Natural killer cell (primary cell): Measurements from ENCODE around the gene RNF39. TPM values are rescaled to one million over a fixed set of nuclear protein-coding genes. Genes with fewer than 3 reads are reported as not detected.

Source experiments
- ATAC-seq, 3 donors: fragments of 150-1000 bp in 2 of 3; fragments of 200-7000 bp in 1 of 3; cut with Tn5 transposase; 1 replicate in 1 of 3; 2 replicates in 2 of 3; pipeline ENCODE4 v1.10.0; 2021; ENCODE audit warnings: mild to moderate bottlenecking in 2 of 3, moderate library complexity in 2 of 3
- DNase-seq, 2 donors: peaks; one replicate each; pipeline versions ENCODE4 v3.0.0 to v3.0.0-alpha.2; 2013 to 2021; ENCODE audit warnings: mixed read lengths in 1 of 2
- H3K27ac ChIP-seq: one replicate; pipeline ENCODE4 v1.5.1; 2013; ENCODE audit warnings: mild to moderate bottlenecking, low read length
- H3K27me3 ChIP-seq: one replicate; pipeline ENCODE4 v1.6.1; 2013; ENCODE audit warnings: low read length; ENCODE audit not compliant: control insufficient read depth, insufficient read depth
- H3K36me3 ChIP-seq: one replicate; pipeline ENCODE4 v1.6.1; 2013; ENCODE audit warnings: low read length; ENCODE audit not compliant: control insufficient read depth, insufficient read depth
- H3K4me1 ChIP-seq: one replicate; pipeline ENCODE4 v1.6.1; 2013; ENCODE audit warnings: low read length; ENCODE audit not compliant: control insufficient read depth, insufficient read depth
- H3K4me3 ChIP-seq: one replicate; pipeline ENCODE4 v1.5.1; 2013; ENCODE audit warnings: low read length
- H3K9me3 ChIP-seq: one replicate; pipeline ENCODE4 v1.6.1; 2013; ENCODE audit warnings: low read length; ENCODE audit not compliant: control insufficient read depth, insufficient read depth
- H3K27ac Mint-ChIP-seq, 2 donors: one replicate each; pipeline ENCODE4 v1.8.0; 2022; ENCODE audit warnings: mild to moderate bottlenecking in 2 of 2, mixed read lengths in 2 of 2, moderate library complexity in 1 of 2
- H3K27me3 Mint-ChIP-seq, 2 donors: one replicate each; pipeline ENCODE4 v1.8.0; 2022; ENCODE audit warnings: low read depth in 2 of 2, mixed read lengths in 2 of 2
- H3K36me3 Mint-ChIP-seq: one replicate; pipeline ENCODE4 v1.8.0; 2022; ENCODE audit warnings: mixed read lengths
- H3K4me1 Mint-ChIP-seq, 2 donors: one replicate each; pipeline ENCODE4 v1.8.0; 2022; ENCODE audit warnings: mixed read lengths in 2 of 2
- H3K4me3 Mint-ChIP-seq: one replicate; pipeline ENCODE4 v1.8.0; 2022; ENCODE audit warnings: mild to moderate bottlenecking, moderate library complexity, mixed read lengths
- H3K9me3 Mint-ChIP-seq, 2 donors: one replicate each; pipeline ENCODE4 v1.8.0; 2022; ENCODE audit warnings: mixed read lengths in 2 of 2
- CTCF ChIP-seq: fragments of 200-600 bp; IDR thresholded peaks from one replicate; pipeline ENCODE4 v1.8.0; 2022; ENCODE audit warnings: antibody characterized with exemption
- WGBS: methylation state at CpG from one replicate; pipeline ENCODE4 v1.1.7; 2013; ENCODE audit warnings: missing lambda C conversion rate; ENCODE audit not compliant: insufficient coverage; 5-methylcytosine and 5-hydroxymethylcytosine counted together
- intact Hi-C: fragments of 100-400 bp; cut with micrococcal nuclease; formaldehyde crosslinking; loops from one replicate; pipeline ENCODE4 v1.14.2; 2022
- total RNA-seq, 4 donors: library from RNA; stranded (reverse); fragments of 120-200 nt in 1 of 4; gene quantifications; one replicate each; pipeline versions ENCODE4 v1.2.3 to v1.2.4, GENCODE V29; 2013 to 2022

RNF39 gene
- total RNA-seq, 3 donors from 2014 or later (not counting 1 experiment from before 2014, with no cell fraction given) = not detected

- intact Hi-C loops = no loop called here
Measured at GRCh38 chr6:30116724-30117123, 41.2 kb upstream of the RNF39 start.

GRCh38 chr6:30113841-30114240, 38.3 kb upstream of the RNF39 start:
- Mint-ChIP-seq H3K4me3 (no peak overlapping the region), H3K27ac (no peak overlapping the region), H3K27me3 (peaks cover 28 to 58% of the 10 kb centered on the region in 2 donors), H3K9me3 (no peaks in the 10 kb centered on the region), H3K4me1 (no peaks in the 10 kb centered on the region), H3K36me3 (no peaks in the 10 kb centered on the region)
- Histone ChIP-seq H3K27ac (no peak overlapping the region), H3K4me3 (no peak overlapping the region), H3K9me3 (no peaks in the 10 kb centered on the region), H3K27me3 (peaks cover 7% of the 10 kb centered on the region), H3K36me3 (no peaks in the 10 kb centered on the region), H3K4me1 (no peaks in the 10 kb centered on the region)
- intact Hi-C loops = no loop called here
- no peak for TF ChIP-seq CTCF
- ATAC-seq = no peak
- WGBS = no CpG with 5 or more reads among the region's 1 CpG
- DNase-seq = no peak

More at GRCh38 chr6:30116724-30117123, 41.2 kb upstream of the RNF39 start:
- H3K36me3 Mint-ChIP-seq = no peaks in the 10 kb centered on the region
- no peak for ATAC-seq
- Histone ChIP-seq H3K9me3 (no peaks in the 10 kb centered on the region), H3K36me3 (no peaks in the 10 kb centered on the region), H3K27me3 (peaks cover 7% of the 10 kb centered on the region), H3K4me3 (no peak overlapping the region), H3K4me1 (no peaks in the 10 kb centered on the region), H3K27ac (no peak overlapping the region)
- no peak overlapping the region for H3K4me3 Mint-ChIP-seq
- no peak for DNase-seq
- 84% methylated on average over 4 of the region's 6 CpGs for WGBS
- H3K9me3 Mint-ChIP-seq = no peaks in the 10 kb centered on the region
- H3K27me3 Mint-ChIP-seq = peaks cover 20 to 44% of the 10 kb centered on the region in 2 donors
- no peak overlapping the region for H3K27ac Mint-ChIP-seq
- H3K4me1 Mint-ChIP-seq = no peaks in the 10 kb centered on the region
- TF ChIP-seq CTCF = peak; percentile 24

DNA sequence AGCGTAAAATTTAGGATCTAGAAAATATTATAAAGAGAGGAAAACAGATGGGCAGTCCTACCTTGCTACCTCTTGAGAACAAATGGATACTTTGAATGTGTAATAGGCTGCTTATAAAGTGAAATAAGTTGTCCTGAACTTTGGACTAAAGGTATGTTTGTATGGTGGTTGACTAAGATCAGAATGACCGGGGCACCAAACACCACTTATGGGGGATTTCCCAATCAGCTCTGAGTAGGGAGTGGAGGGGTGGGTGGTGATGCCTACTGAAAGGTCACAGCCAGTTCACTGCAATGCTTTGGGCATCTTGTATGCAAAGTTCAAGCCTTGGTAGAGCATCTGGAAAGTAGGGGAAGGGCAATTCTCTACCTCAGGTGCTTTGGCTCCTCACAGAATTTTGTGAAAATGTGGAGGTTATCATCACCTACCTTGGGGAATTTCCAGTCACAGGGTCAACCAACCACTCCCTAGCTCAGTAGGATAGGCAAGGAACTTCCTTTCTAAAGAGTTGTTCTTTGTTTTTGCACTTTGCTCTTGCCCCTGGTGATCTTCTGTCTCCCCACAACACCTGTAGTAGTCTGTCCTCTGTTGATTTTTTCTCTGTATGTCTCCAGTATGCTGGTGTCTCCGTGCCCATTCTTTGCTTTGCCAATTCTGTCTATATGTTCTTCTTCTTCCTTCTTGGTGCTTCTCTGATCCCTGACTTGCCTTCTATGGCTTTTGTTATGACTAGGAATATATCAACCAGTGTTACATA, 37.6 kb upstream of the RNF39 start, which contains the start of gene TRIM31:
Gene TRIM31, minus strand, starts transcription at position 88 of the 757 bp plus-strand sequence. CDS start 285 bp downstream, outside the sequence.
- Histone ChIP-seq H3K27me3 (peaks cover 7% of the 10 kb centered on the region), H3K36me3 (no peaks in the 10 kb centered on the region), H3K4me1 (no peaks in the 10 kb centered on the region), H3K27ac (no peak within 1 kb of the TSS), H3K4me3 (no peak within 1 kb of the TSS), H3K9me3 (no peaks in the 10 kb centered on the region)
- Mint-ChIP-seq H3K4me1 (no peaks in the 10 kb centered on the region), H3K36me3 (no peaks in the 10 kb centered on the region), H3K27ac (no peak within 1 kb of the TSS), H3K27me3 (peaks cover 34 to 65% of the 10 kb centered on the region in 2 donors), H3K4me3 (no peak within 1 kb of the TSS), H3K9me3 (no peaks in the 10 kb centered on the region)
- DNase-seq (no peak), ATAC-seq (peak in 2 of 3 donors; percentile 30 to 74)
- WGBS = 53% methylated on average over 3 of the region's 3 CpGs
- TF ChIP-seq CTCF = no peak
- intact Hi-C loops = no loop called here
